Mucosa of descending colon (tissue), 3 donors: ENCODE measurements around the gene XPR1. TPM values are rescaled to one million over a fixed set of nuclear protein-coding genes. Genes with fewer than 3 reads are reported as not detected.

ENCODE experiments used
- ATAC-seq: fragments of 200-7000 bp; cut with Tn5 transposase; one replicate; pipeline ENCODE4 v1.9.1; 2020; ENCODE audit warnings: mild to moderate bottlenecking, moderate library complexity
- DNase-seq, 3 donors: peaks; one replicate each; pipeline ENCODE4 v3.0.0-alpha.2; 2020
- H3K36me3 ChIP-seq: fragments of 200-600 bp; one replicate; pipeline ENCODE4 v1.8.0; 2021; ENCODE audit warnings: low read depth, mild to moderate bottlenecking
- H3K4me1 ChIP-seq: fragments of 200-600 bp; one replicate; pipeline ENCODE4 v1.8.0; 2021; ENCODE audit warnings: low read depth, mild to moderate bottlenecking
- H3K4me3 ChIP-seq: fragments of 200-600 bp; one replicate; pipeline ENCODE4 v1.8.0; 2021; ENCODE audit warnings: mild to moderate bottlenecking
- H3K9me3 ChIP-seq: fragments of 200-600 bp; one replicate; pipeline ENCODE4 v1.8.0; 2021; ENCODE audit warnings: mild to moderate bottlenecking
- CTCF ChIP-seq: fragments of 200-600 bp; IDR thresholded peaks from one replicate; pipeline ENCODE4 v1.8.0; 2022; ENCODE audit warnings: antibody characterized with exemption, mild to moderate bottlenecking
- intact Hi-C, 2 donors: fragments of 100-400 bp; cut with DNase I in 1 of 2; cut with micrococcal nuclease in 1 of 2; formaldehyde crosslinking; loops; one replicate each; pipeline versions ENCODE4 v1.11.0 to v1.11.1; 2022; cut with DNase I, micrococcal nuclease
- total RNA-seq, 3 donors: library from RNA; stranded (reverse); fragmentation: NEBNext Ultra II Directional in 2 of 3; extraction: Animal tissue kit (Norgen Biotek cat#: 25700) in 2 of 3; gene quantifications; one replicate each; pipeline versions ENCODE4 v1.2.1 to v1.2.4, GENCODE V29; 2021 to 2023
- donor health status: DM: no; HTN: no; CAD: no; lungs with moderate emphysema.
- donor health status: DM: no; HTN: no; CAD: no.
- donor health status: DM: no; HTN: yes; CAD: no.

XPR1 gene
- total RNA-seq, 3 donors from 2014 or later: 31.6 to 64.9 (median 34.6) TPM

DNA sequence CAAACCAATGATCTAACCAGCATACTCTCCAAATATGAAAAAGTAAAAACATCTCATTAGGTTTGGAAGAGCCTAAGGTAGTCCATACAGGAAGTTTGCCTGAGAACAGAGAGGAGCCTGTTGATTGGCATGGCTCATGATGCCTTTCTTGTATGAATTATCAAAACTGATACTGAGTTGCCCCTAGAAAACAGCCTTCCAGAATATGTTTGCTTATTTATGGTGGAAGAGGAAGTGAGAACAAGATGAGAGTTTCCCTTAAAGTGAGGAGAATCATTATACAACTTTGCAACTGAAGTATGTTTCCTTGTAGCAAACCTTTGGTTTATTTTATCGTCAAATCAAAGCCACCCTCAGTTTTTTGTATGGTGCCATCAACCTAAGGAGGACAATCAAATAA, 257.0 kb downstream of the XPR1 start:
- Histone ChIP-seq H3K36me3 (no peaks in the 10 kb centered on the region), H3K9me3 (no peaks in the 10 kb centered on the region), H3K4me1 (no peaks in the 10 kb centered on the region), H3K4me3 (no peak overlapping the region)
- ATAC-seq (no peak), DNase-seq (no peak)
- TF ChIP-seq CTCF: no peak
- intact Hi-C loops: loop anchor here (10.0 kb wide), 1 partner anchor 276 kb away; no protein-coding TSS in a partner anchor

- Histone ChIP-seq H3K36me3 (no peaks in the 10 kb centered on the region), H3K4me1 (no peaks in the 10 kb centered on the region), H3K4me3 (no peak overlapping the region), H3K9me3 (no peaks in the 10 kb centered on the region)
- DNase-seq (no peak), ATAC-seq (no peak)
- intact Hi-C loops: loop anchor here (10.0 kb wide), 1 partner anchor 275 kb away; no protein-coding TSS in a partner anchor
- TF ChIP-seq CTCF: no peak
Measured at GRCh38 chr1:180889325-180889724, 257.5 kb downstream of the XPR1 start.

DNA sequence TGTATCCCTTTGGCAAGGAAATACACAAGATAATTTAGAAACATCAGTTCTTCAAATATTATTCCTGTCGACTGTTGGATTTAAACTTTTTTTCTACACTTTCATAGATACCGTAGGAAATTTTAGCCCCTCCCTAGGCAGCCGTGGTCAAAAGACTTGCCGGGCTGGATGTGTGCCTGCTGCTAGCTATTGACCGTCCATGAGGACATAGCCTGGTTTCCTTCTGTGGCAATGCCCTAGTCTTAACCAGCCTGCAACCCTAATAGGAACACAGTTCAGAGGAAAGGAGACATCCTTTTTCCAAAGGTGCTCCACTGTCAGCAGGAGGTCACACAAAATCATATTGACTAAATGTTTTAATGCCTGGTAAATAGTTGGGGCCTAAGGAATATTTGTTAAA, 260.4 kb downstream of the XPR1 start:
- no peak for ATAC-seq

DNA sequence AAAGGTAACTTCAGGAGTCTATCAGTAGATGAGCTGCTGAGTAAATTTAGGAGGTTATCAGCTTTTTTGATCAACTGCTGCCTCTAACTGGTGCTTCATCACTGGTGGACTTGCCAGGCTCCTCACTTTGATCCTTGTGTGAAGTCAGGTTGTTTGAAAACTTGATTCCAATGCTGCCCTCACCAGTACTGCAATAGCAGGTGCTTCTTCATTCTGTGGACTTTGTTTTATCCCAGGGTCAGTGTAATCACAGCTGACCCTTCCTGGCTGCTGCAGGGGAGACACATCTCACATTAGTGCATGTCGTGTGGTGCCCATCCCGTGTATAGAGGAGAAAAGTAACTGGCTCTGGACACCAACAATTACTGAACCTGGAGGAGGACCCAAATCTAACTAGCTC, 260.9 kb downstream of the XPR1 start:
- no peak for ATAC-seq
- Histone ChIP-seq H3K9me3 (no peaks in the 10 kb centered on the region), H3K36me3 (no peaks in the 10 kb centered on the region), H3K4me1 (no peaks in the 10 kb centered on the region), H3K4me3 (no peak overlapping the region)
- no peak for TF ChIP-seq CTCF
- no peak for DNase-seq
- intact Hi-C loops: no loop called here

More for the DNA sequence above, 260.4 kb downstream of the XPR1 start:
- Histone ChIP-seq H3K4me1 (no peaks in the 10 kb centered on the region), H3K9me3 (no peaks in the 10 kb centered on the region), H3K36me3 (no peaks in the 10 kb centered on the region), H3K4me3 (no peak overlapping the region)
- no peak for TF ChIP-seq CTCF
- DNase-seq: no peak
- intact Hi-C loops: no loop called here

GRCh38 chr1:180893614-180894013, 261.8 kb downstream of the XPR1 start:
- H3K4me3 ChIP-seq: no peak overlapping the region
- no peak for DNase-seq
- H3K4me1 ChIP-seq: no peaks in the 10 kb centered on the region
- no peak for TF ChIP-seq CTCF
- no peaks in the 10 kb centered on the region for H3K36me3 ChIP-seq
- H3K9me3 ChIP-seq: no peaks in the 10 kb centered on the region
- ATAC-seq: no peak
- intact Hi-C loops: no loop called here

DNA sequence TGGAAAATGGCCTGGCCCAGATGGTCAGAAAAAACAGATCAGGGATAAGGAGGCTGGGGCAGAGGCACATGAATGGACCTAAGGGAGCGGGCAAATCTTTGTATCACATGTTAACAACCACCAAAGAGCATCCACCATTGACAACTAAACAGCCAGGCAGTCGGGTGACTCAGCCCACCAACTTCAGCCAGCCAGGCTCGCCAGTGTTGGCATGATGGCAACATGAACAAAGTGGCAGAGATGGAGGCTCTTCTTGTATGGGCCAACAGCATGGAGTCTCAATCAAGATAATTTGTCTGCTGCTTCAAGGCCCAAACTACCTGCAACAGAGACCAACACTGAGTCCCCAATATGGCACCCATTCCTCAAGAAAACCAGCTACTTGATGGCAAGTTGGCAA, 264.3 kb downstream of the XPR1 start:
- DNase-seq: no peak
- H3K9me3 ChIP-seq: no peaks in the 10 kb centered on the region
- no peak overlapping the region for H3K4me3 ChIP-seq
- ATAC-seq: no peak
- no peaks in the 10 kb centered on the region for H3K4me1 ChIP-seq
- TF ChIP-seq CTCF: no peak
- no peaks in the 10 kb centered on the region for H3K36me3 ChIP-seq
- intact Hi-C loops: no loop called here
